ENCODE measurements around the gene HIVEP1. TPM values are rescaled to one million over a fixed set of nuclear protein-coding genes. Genes with fewer than 3 reads are reported as not detected.

The HIVEP1 gene
- total RNA-seq, 1 experiment from 2014 or later = 6.6 TPM

GRCh38 chr6:12185081-12185673 is 173.1 kb downstream of the HIVEP1 start:
- Histone ChIP-seq H3K9ac (ENCODE audit: low read length) (no peak overlapping the region), H3K4me1 (ENCODE audit: insufficient read depth, low read length) (no peaks in the 10 kb centered on the region), H3K4me3 (ENCODE audit: low read length) (no peak overlapping the region), H4K20me1 (ENCODE audit: low read length) (no peaks in the 10 kb centered on the region), H3K27ac (ENCODE audit: low read length) (no peak overlapping the region), H3F3A (ENCODE audit: low read length, unreplicated experiment) (no peaks in the 10 kb centered on the region), H3K79me2 (ENCODE audit: low read length) (no peaks in the 10 kb centered on the region), H3K27me3 (ENCODE audit: low read length) (no peaks in the 10 kb centered on the region), H3K9me3 (ENCODE audit: low read length) (no peaks in the 10 kb centered on the region), H2AFZ (ENCODE audit: low read length) (no peak overlapping the region), H3K36me3 (ENCODE audit: low read depth, low read length) (no peaks in the 10 kb centered on the region), H3K9me2 (replicated peaks; ENCODE audit: low read length) (no peaks in the 10 kb centered on the region), H3K4me2 (ENCODE audit: low read length) (no peak overlapping the region)
- CTCF ChIA-PET = no interaction called here
- DNase-seq (no peak), ATAC-seq (no peak)
- intact Hi-C loops (cut with micrococcal nuclease) = no loop called here
- no TSS peak for BruUV-seq (replicated peaks)
- POLR2A ChIA-PET (ENCODE audit: unreplicated experiment) = no interaction called here
- TF ChIP-seq EZH2 (IDR thresholded peaks at IDR 0.05; ENCODE audit: low read length, unreplicated experiment) (no peak), EZH2phosphoT487 (IDR thresholded peaks at IDR 0.05; ENCODE audit: borderline replicate concordance, low read length) (no peak), CTCF (conservative IDR thresholded peaks at IDR 0.05; ENCODE audit: low read depth, low read length) (no peak)

GRCh38 chr6:12186528-12186927 is 174.4 kb downstream of the HIVEP1 start:
- no peaks in the 10 kb centered on the region for H3K9me2 ChIP-seq (replicated peaks; ENCODE audit: low read length)
- H3F3A ChIP-seq (ENCODE audit: low read length, unreplicated experiment) = no peaks in the 10 kb centered on the region
- no peak overlapping the region for H3K4me3 ChIP-seq (ENCODE audit: low read length)
- no peaks in the 10 kb centered on the region for H3K79me2 ChIP-seq (ENCODE audit: low read length)
- no peak overlapping the region for H3K4me2 ChIP-seq (ENCODE audit: low read length)
- H4K20me1 ChIP-seq (ENCODE audit: low read length) = no peaks in the 10 kb centered on the region
- no TSS peak for BruUV-seq (replicated peaks)
- no peaks in the 10 kb centered on the region for H3K27me3 ChIP-seq (ENCODE audit: low read length)
- intact Hi-C loops (cut with micrococcal nuclease) = no loop called here
- H3K36me3 ChIP-seq (ENCODE audit: low read depth, low read length) = no peaks in the 10 kb centered on the region
- POLR2A ChIA-PET (ENCODE audit: unreplicated experiment) = no interaction called here
- H2AFZ ChIP-seq (ENCODE audit: low read length) = no peak overlapping the region
- no peak overlapping the region for H3K9ac ChIP-seq (ENCODE audit: low read length)
- H3K4me1 ChIP-seq (ENCODE audit: insufficient read depth, low read length) = no peaks in the 10 kb centered on the region
- DNase-seq = no peak
- no peak for TF ChIP-seq EZH2 (IDR thresholded peaks at IDR 0.05; ENCODE audit: low read length, unreplicated experiment)
- H3K27ac ChIP-seq (ENCODE audit: low read length) = no peak overlapping the region
- no peaks in the 10 kb centered on the region for H3K9me3 ChIP-seq (ENCODE audit: low read length)
- ATAC-seq = no peak
- CTCF ChIA-PET = no interaction called here

GRCh38 chr6:12189150-12189549 is 177.0 kb downstream of the HIVEP1 start:
- Histone ChIP-seq H3K4me1 (ENCODE audit: insufficient read depth, low read length) (no peaks in the 10 kb centered on the region), H3K9ac (ENCODE audit: low read length) (no peak overlapping the region), H3K27ac (ENCODE audit: low read length) (no peak overlapping the region), H3K4me2 (ENCODE audit: low read length) (no peak overlapping the region), H3F3A (ENCODE audit: low read length, unreplicated experiment) (no peaks in the 10 kb centered on the region), H3K79me2 (ENCODE audit: low read length) (no peaks in the 10 kb centered on the region), H3K9me2 (replicated peaks; ENCODE audit: low read length) (no peaks in the 10 kb centered on the region), H4K20me1 (ENCODE audit: low read length) (no peaks in the 10 kb centered on the region), H3K36me3 (ENCODE audit: low read depth, low read length) (no peaks in the 10 kb centered on the region), H3K9me3 (ENCODE audit: low read length) (no peaks in the 10 kb centered on the region), H3K4me3 (ENCODE audit: low read length) (no peak overlapping the region), H3K27me3 (ENCODE audit: low read length) (no peaks in the 10 kb centered on the region), H2AFZ (ENCODE audit: low read length) (no peak overlapping the region)
- no peak for ATAC-seq
- CTCF ChIA-PET = no interaction called here
- no TSS peak for BruUV-seq (replicated peaks)
- intact Hi-C loops (cut with micrococcal nuclease) = no loop called here
- TF ChIP-seq EZH2phosphoT487 (IDR thresholded peaks at IDR 0.05; ENCODE audit: borderline replicate concordance, low read length) = no peak
- no peak for TF ChIP-seq CTCF (conservative IDR thresholded peaks at IDR 0.05; ENCODE audit: low read depth, low read length)
- no peak for TF ChIP-seq EZH2 (IDR thresholded peaks at IDR 0.05; ENCODE audit: low read length, unreplicated experiment)
- DNase-seq = no peak
- POLR2A ChIA-PET (ENCODE audit: unreplicated experiment) = no interaction called here
